B cell (primary cell): ENCODE measurements around the gene SDR42E1. TPM values are rescaled to one million over a fixed set of nuclear protein-coding genes. Genes with fewer than 3 reads are reported as not detected.

Experiments used
- ATAC-seq: fragments of 200-7000 bp; cut with Tn5 transposase; one replicate; pipeline ENCODE4 v1.10.0; 2021; ENCODE audit warnings: low read depth, mild to moderate bottlenecking, moderate number of reproducible peaks, moderate library complexity
- CTCF ChIA-PET: fragments of 350-600 bp; sonication (Branson Sonifier 250); formaldehyde crosslinking; loops from one replicate; lab custom pipeline; 2021; ENCODE audit warnings: antibody characterized with exemption, inconsistent platforms; lab: Charles Lee
- POLR2A ChIA-PET: fragments of 350-600 bp; sonication (Branson Sonifier 250); formaldehyde crosslinking; loops from one replicate; lab custom pipeline; 2021; ENCODE audit warnings: antibody characterized with exemption; lab: Charles Lee
- DNase-seq: peaks from one replicate; pipeline ENCODE4 v3.0.0; 2013
- H2AFZ ChIP-seq: 2 replicates; pipeline ENCODE4 v1.6.1; 2012; ENCODE audit warnings: mild to moderate bottlenecking, low read depth, low read length; ENCODE audit not compliant: insufficient read depth, poor library complexity, severe bottlenecking
- H3K27ac ChIP-seq, 2 donors: 1 replicate in 1 of 2; 2 replicates in 1 of 2; pipeline ENCODE4 v1.5.1; 2012 to 2013; ENCODE audit warnings: low read length in 2 of 2, mild to moderate bottlenecking in 2 of 2, moderate library complexity in 1 of 2
- H3K27me3 ChIP-seq, 4 experiments: fragments of 200-600 bp in 1 of 4; sonication (generic) in 1 of 4; replicated peaks in 1 of 4; 1 replicate in 2 of 4; 2 replicates in 2 of 4; pipeline versions ENCODE4 v1.6.1 to v1.7.0; 2013 to 2016; ENCODE audit warnings: low read length in 3 of 4, mild to moderate bottlenecking in 2 of 4, mixed read lengths in 1 of 4, moderate library complexity in 1 of 4; ENCODE audit not compliant: insufficient read depth in 4 of 4, control insufficient read depth in 3 of 4; ENCODE audit errors: control extremely low read depth in 1 of 4
- H3K36me3 ChIP-seq, 2 experiments: replicated peaks in 1 of 2; 1 replicate in 1 of 2; 2 replicates in 1 of 2; pipeline versions ENCODE4 v1.6.1 to v1.7.1; 2013; ENCODE audit warnings: low read length in 1 of 2; ENCODE audit not compliant: insufficient read depth in 2 of 2, control insufficient read depth in 1 of 2; ENCODE audit errors: control extremely low read depth in 1 of 2, extremely low read depth in 1 of 2
- H3K4me1 ChIP-seq, 2 donors: fragments of 200-600 bp in 1 of 2; sonication (generic) in 1 of 2; 1 replicate in 1 of 2; 2 replicates in 1 of 2; pipeline versions ENCODE4 v1.5.1 to v1.6.1; 2013 to 2017; ENCODE audit warnings: low read length in 2 of 2; ENCODE audit not compliant: control insufficient read depth in 2 of 2, insufficient read depth in 2 of 2
- H3K4me2 ChIP-seq: replicated peaks from 2 replicates; pipeline ENCODE3; 2012; ENCODE audit warnings: mild to moderate bottlenecking, low read depth, low read length; ENCODE audit not compliant: poor library complexity, severe bottlenecking
- H3K4me3 ChIP-seq, 5 experiments: fragments of 200-600 bp in 1 of 5; sonication (generic) in 1 of 5; 1 replicate in 3 of 5; 2 replicates in 2 of 5; pipeline versions ENCODE4 v1.5.1 to v1.7.0; 2011 to 2016; ENCODE audit warnings: low read length in 4 of 5, mild to moderate bottlenecking in 4 of 5, low read depth in 2 of 5, control low read depth in 1 of 5, moderate library complexity in 1 of 5; ENCODE audit not compliant: insufficient read depth in 1 of 5; ENCODE audit errors: control extremely low read depth in 1 of 5, extremely low read depth in 1 of 5
- H3K79me2 ChIP-seq: fragments of 200-600 bp; sonication (generic); one replicate; pipeline ENCODE4 v1.6.0; 2016; ENCODE audit warnings: low read length; ENCODE audit not compliant: control insufficient read depth, insufficient read depth
- H3K9ac ChIP-seq: fragments of 200-600 bp; sonication (generic); 2 replicates; pipeline ENCODE4 v1.6.1; 2017; ENCODE audit warnings: mild to moderate bottlenecking, low read length, moderate library complexity
- H3K9me3 ChIP-seq, 3 donors: one replicate each; pipeline versions ENCODE4 v1.6.1 to v1.7.1; 2013; ENCODE audit warnings: low read length in 2 of 3; ENCODE audit not compliant: control insufficient read depth in 2 of 3, insufficient read depth in 1 of 3; ENCODE audit errors: control extremely low read depth in 1 of 3
- H4K20me1 ChIP-seq: 2 replicates; pipeline ENCODE4 v1.6.0; 2012; ENCODE audit warnings: mild to moderate bottlenecking, low read length; ENCODE audit not compliant: insufficient read depth, control insufficient read depth, poor library complexity, severe bottlenecking
- H3K27ac Mint-ChIP-seq: one replicate; pipeline ENCODE4 v1.8.0; 2021; ENCODE audit warnings: mixed read lengths
- H3K27me3 Mint-ChIP-seq: one replicate; pipeline ENCODE4 v1.8.0; 2021; ENCODE audit warnings: mixed read lengths
- H3K4me1 Mint-ChIP-seq: one replicate; pipeline ENCODE4 v1.8.0; 2021; ENCODE audit warnings: mixed read lengths
- H3K4me3 Mint-ChIP-seq: one replicate; pipeline ENCODE4 v1.8.0; 2021; ENCODE audit warnings: mixed read lengths
- H3K9me3 Mint-ChIP-seq: one replicate; pipeline ENCODE4 v1.8.0; 2022; ENCODE audit warnings: mixed read lengths; ENCODE audit not compliant: insufficient read depth
- EZH2 ChIP-seq: IDR thresholded peaks from 2 replicates; pipeline ENCODE4 v1.6.1; 2012; ENCODE audit warnings: borderline replicate concordance, low read depth, mild to moderate bottlenecking, moderate library complexity, low read length; ENCODE audit not compliant: insufficient read depth, poor library complexity, severe bottlenecking
- WGBS: methylation state at CpG from one replicate; pipeline ENCODE4 v1.1.5; 2013; ENCODE audit warnings: missing lambda C conversion rate; ENCODE audit not compliant: insufficient coverage; 5-methylcytosine and 5-hydroxymethylcytosine counted together
- intact Hi-C: fragments of 100-400 bp; cut with micrococcal nuclease; formaldehyde crosslinking; loops from one replicate; pipeline ENCODE4 v1.10.0; 2022
- polyA plus RNA-seq: library from polyadenylated mRNA; depleted of rRNA; stranded (reverse); fragments of >200 nt; gene quantifications from 2 replicates; pipeline ENCODE4 v1.2.3, GENCODE V29; 2012
- total RNA-seq, 2 donors: library from RNA; stranded (reverse); fragments of 120-200 nt in 1 of 2; gene quantifications; 1 replicate in 1 of 2; 2 replicates in 1 of 2; pipeline versions ENCODE4 v1.2.3 to v1.2.4, GENCODE V29; 2013 to 2022
- TF ChIP-seq, protein P1 (sequence below): fragments of 200-600 bp; IDR thresholded peaks from one replicate; pipeline ENCODE4 v1.8.0; 2022; ENCODE audit warnings: antibody characterized with exemption, mild to moderate bottlenecking

The SDR42E1 gene
- total and polyA plus RNA-seq, 2 donors (not counting 1 experiment from before 2014, with no cell fraction given) = 2.1 to 6.9 TPM

DNA sequence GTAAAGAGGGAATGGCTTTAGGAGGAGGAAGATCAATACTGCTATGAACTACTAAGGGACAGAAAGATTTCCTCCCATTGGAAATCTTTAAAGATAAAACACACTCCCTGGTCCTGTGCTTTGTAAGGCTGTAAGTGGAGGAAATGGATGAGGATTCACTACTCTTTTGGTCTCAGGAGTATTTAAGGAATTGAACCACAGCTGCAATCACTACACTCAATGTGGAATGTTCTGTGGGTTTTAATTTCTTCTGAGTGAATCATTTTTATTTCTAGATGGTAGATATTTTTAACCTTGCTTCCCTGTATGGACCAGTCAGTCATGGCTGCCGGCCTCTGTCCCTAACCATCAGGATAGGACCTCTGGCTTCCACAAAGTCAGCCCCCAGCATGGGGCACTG, 65.6 kb downstream of the SDR42E1 start:
- Histone ChIP-seq H3K36me3 (peaks cover 37 to 99% of the 10 kb centered on the region in 2 experiments), H4K20me1 (peaks cover 21% of the 10 kb centered on the region), H3K9ac (no peak overlapping the region), H3K4me2 (no peak overlapping the region), H3K27ac (no peak overlapping the region), H2AFZ (no peak overlapping the region), H3K27me3 (no peaks in the 10 kb centered on the region), H3K79me2 (no peaks in the 10 kb centered on the region), H3K4me1 (no peaks in the 10 kb centered on the region), H3K4me3 (no peak overlapping the region), H3K9me3 (peaks cover 0 to 9% (median 6%) of the 10 kb centered on the region in 3 donors)
- TF ChIP-seq, protein P1, sequence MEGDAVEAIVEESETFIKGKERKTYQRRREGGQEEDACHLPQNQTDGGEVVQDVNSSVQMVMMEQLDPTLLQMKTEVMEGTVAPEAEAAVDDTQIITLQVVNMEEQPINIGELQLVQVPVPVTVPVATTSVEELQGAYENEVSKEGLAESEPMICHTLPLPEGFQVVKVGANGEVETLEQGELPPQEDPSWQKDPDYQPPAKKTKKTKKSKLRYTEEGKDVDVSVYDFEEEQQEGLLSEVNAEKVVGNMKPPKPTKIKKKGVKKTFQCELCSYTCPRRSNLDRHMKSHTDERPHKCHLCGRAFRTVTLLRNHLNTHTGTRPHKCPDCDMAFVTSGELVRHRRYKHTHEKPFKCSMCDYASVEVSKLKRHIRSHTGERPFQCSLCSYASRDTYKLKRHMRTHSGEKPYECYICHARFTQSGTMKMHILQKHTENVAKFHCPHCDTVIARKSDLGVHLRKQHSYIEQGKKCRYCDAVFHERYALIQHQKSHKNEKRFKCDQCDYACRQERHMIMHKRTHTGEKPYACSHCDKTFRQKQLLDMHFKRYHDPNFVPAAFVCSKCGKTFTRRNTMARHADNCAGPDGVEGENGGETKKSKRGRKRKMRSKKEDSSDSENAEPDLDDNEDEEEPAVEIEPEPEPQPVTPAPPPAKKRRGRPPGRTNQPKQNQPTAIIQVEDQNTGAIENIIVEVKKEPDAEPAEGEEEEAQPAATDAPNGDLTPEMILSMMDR = no peak
- no peak for TF ChIP-seq EZH2
- Mint-ChIP-seq H3K9me3 (peaks cover 6% of the 10 kb centered on the region), H3K4me3 (no peak overlapping the region), H3K4me1 (no peaks in the 10 kb centered on the region), H3K27me3 (no peaks in the 10 kb centered on the region), H3K27ac (no peak overlapping the region)
- ChIA-PET CTCF (interaction anchor here (1.6 kb wide), 1 partner anchor 28 kb away, joined by 4 read pairs; no protein-coding TSS in a partner anchor), POLR2A (no interaction called here)
- 100% methylated on average over 1 of the region's 1 CpG for WGBS
- DNase-seq (no peak), ATAC-seq (no peak)
- intact Hi-C loops = no loop called here

DNA sequence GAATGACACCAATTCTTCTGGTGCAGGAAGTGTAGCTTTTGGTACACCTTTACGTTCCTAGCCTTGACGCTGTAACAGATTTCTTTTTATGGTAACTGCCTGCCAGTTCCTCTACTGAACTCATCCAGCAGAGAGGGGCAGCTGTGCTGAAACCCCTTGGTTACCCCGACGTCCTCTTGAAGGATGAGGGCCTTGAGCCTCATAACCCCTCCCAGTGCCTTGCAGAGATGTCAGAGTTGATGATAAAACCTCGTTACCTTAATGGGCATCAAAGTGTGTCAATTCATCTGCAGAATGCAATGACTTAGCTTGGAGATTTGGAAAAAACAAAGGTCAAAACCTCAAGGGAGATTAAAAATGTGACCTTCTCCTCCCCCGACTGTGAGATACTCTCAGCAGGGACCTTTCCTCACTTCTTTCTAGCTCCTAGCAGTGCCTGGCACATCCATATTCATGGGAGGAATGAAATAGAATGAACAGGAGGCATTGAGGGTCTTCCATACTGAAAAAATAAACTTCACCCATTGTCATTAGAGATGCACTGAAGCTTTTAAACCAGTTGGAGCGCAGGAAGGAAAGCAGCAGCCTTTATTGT, 69.2 kb downstream of the SDR42E1 start:
- Mint-ChIP-seq H3K27me3 (no peaks in the 10 kb centered on the region), H3K9me3 (no peaks in the 10 kb centered on the region), H3K4me1 (no peaks in the 10 kb centered on the region), H3K27ac (no peak overlapping the region), H3K4me3 (no peak overlapping the region)
- TF ChIP-seq, protein P1 = no peak
- TF ChIP-seq EZH2 = no peak
- Histone ChIP-seq H3K27me3 (no peaks in the 10 kb centered on the region), H3K4me3 (no peak overlapping the region), H3K27ac (no peak overlapping the region), H3K9me3 (no peaks in the 10 kb centered on the region), H3K4me2 (no peak overlapping the region), H3K4me1 (no peaks in the 10 kb centered on the region), H3K36me3 (peaks cover 22 to 99% of the 10 kb centered on the region in 2 experiments), H4K20me1 (peaks cover 51% of the 10 kb centered on the region), H2AFZ (no peak overlapping the region), H3K79me2 (peaks cover 5% of the 10 kb centered on the region), H3K9ac (no peak overlapping the region)
- DNase-seq = no peak
- intact Hi-C loops = no loop called here
- ChIA-PET POLR2A (interaction anchor here (0.5 kb wide), 1 partner anchor 202 kb away, joined by 6 read pairs; no protein-coding TSS in a partner anchor), CTCF (interaction anchor here (1.4 to 3.1 kb wide), 2 partner anchors 23 to 288 kb away, joined by 4 to 10 read pairs; no protein-coding TSS in a partner anchor)
- WGBS = 100% methylated on average over 4 of the region's 7 CpGs
- no peak for ATAC-seq
